Measurements from ENCODE around the gene SLC39A1. TPM values are rescaled to one million over a fixed set of nuclear protein-coding genes. Genes with fewer than 3 reads are reported as not detected.

Gene SLC39A1
- total RNA-seq, 1 donor from 2014 or later: 107 TPM

DNA sequence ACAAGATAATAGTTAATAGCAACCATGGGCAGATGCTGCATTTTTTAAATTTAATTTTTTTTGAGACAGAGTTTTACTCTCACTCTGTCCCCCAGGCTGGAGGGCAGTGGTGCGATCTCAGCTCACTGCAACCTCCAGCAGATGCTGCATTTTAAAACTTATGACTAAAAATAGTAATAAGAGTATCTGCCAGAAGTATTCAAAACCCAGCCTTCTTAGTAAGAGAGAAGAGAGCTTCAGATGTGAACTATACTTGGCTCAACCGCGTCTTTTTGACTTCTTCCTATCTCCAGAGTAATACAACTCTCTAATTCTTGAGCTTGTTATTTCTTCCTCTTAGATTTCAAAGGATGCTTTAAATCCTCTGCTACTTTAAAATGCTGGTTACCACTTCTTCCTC is 31.9 kb upstream of the SLC39A1 start:
- no peak overlapping the region for H3K4me3 ChIP-seq (ENCODE audit: low read depth, low read length)
- TF ChIP-seq, protein P1, sequence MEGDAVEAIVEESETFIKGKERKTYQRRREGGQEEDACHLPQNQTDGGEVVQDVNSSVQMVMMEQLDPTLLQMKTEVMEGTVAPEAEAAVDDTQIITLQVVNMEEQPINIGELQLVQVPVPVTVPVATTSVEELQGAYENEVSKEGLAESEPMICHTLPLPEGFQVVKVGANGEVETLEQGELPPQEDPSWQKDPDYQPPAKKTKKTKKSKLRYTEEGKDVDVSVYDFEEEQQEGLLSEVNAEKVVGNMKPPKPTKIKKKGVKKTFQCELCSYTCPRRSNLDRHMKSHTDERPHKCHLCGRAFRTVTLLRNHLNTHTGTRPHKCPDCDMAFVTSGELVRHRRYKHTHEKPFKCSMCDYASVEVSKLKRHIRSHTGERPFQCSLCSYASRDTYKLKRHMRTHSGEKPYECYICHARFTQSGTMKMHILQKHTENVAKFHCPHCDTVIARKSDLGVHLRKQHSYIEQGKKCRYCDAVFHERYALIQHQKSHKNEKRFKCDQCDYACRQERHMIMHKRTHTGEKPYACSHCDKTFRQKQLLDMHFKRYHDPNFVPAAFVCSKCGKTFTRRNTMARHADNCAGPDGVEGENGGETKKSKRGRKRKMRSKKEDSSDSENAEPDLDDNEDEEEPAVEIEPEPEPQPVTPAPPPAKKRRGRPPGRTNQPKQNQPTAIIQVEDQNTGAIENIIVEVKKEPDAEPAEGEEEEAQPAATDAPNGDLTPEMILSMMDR (conservative IDR thresholded peaks at IDR 0.05; ENCODE audit: low read depth, low read length): no peak
- DNase-seq (ENCODE audit: low read depth): no peak

DNA sequence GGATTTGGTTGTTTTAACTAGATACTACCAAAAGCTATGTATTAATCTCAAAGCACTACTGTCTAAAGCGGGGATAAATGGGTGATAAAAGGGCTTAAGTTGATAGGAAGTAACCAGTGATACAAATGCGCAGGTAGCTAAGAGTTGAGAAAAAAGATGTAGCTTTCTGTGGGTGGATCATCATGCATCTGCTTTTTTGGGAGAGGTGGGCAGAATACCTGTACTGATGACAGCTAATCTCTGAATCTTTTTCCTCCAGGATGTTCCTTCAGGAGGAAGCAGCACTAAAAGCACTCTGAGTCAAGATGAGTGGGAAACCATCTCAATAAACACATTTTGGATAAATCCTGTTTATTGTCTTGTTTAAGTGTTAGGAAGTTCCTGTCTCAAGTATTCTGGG is 28.5 kb upstream of the SLC39A1 start:
- no peak for DNase-seq (ENCODE audit: low read depth)
- TF ChIP-seq, protein P1 (conservative IDR thresholded peaks at IDR 0.05; ENCODE audit: low read depth, low read length): no peak
- peak overlapping the region; percentile 84 for H3K4me3 ChIP-seq (ENCODE audit: low read depth, low read length)

DNA sequence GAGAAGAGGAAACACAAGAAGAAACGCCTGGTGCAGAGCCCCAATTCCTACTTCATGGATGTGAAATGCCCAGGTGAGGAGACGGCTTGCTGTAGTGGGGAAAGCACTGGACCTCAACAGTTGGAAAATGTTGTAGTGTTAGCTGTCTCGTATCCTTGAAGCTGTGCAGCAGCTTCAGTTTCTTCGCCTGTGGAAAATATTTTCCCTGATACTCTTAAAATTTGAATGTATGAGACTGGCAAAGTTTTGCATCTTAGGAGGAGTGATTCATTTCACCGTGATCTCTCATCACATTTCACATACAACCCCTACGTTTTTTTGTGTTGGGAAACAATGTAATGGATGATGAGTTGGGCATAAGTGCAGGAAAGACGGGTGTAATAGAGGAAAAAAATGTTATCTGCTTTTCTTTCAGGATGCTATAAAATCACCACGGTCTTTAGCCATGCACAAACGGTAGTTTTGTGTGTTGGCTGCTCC is 27.9 kb upstream of the SLC39A1 start:
- peak overlapping the region; percentile 84 for H3K4me3 ChIP-seq (ENCODE audit: low read depth, low read length)
- TF ChIP-seq, protein P1 (conservative IDR thresholded peaks at IDR 0.05; ENCODE audit: low read depth, low read length): no peak
- DNase-seq (ENCODE audit: low read depth): no peak

DNA sequence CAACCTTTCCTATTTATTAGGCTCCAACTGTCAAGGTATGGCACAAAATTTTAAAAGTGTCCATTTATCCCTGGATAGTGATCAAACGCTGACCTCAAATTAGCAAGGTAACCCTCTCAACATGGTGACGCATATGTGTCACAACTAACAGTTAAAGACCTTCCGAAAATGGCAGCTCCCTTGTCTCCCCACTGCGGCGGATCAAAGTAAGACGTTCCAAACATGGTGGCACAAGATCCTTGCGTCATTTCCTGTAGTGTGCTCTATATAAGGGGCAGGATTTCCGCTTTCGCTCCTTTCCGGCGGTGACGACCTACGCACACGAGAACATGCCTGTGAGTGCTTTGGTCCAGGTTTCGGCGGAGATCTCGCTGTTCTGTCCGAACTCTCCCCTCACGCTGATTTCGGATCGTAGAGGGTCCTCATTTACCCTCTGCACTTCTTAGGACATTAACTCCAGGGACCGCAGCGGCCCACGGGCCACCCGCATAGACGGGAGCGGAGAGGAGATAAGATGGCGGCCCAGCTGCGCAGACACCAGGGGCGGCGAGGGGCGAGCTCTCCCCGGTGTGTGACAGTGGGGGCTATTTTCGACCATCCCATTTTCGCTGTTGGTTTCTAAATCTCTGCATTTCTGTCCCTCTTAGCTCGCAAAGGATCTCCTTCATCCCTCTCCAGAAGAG is 27.3 kb upstream of the SLC39A1 start, which contains the start of gene RPS27:
Gene RPS27, plus strand, starts transcription at position 295 of the 683 bp plus-strand sequence. Its CDS starts 35 bp downstream, at position 330.
- peak within 1 kb of the TSS; percentile 84 for H3K4me3 ChIP-seq (ENCODE audit: low read depth, low read length)
- peak; percentile 88 for DNase-seq (ENCODE audit: low read depth)
- TF ChIP-seq, protein P1 (conservative IDR thresholded peaks at IDR 0.05; ENCODE audit: low read depth, low read length): no peak

DNA sequence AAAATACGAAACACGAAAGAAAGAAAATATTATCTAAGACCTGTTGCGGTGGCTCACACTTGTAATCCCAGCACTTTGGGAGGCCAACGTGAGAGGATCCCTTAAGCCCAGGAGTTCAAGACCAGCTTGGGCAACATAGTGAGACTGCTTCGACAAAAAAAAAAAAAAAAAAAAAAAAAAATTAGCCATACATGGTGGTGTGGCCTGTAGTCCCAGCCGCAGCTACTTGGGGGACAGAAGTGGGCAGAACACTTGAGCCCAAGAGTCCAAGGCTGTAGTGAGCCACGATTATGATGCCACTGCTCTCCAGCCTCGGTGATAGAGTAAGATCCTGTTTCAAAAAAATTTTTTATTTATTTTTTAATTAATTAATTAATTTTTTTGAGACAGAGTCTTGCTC is 24.3 kb upstream of the SLC39A1 start:
- H3K4me3 ChIP-seq (ENCODE audit: low read depth, low read length): no peak overlapping the region
- no peak for DNase-seq (ENCODE audit: low read depth)
- TF ChIP-seq, protein P1 (conservative IDR thresholded peaks at IDR 0.05; ENCODE audit: low read depth, low read length): no peak

DNA sequence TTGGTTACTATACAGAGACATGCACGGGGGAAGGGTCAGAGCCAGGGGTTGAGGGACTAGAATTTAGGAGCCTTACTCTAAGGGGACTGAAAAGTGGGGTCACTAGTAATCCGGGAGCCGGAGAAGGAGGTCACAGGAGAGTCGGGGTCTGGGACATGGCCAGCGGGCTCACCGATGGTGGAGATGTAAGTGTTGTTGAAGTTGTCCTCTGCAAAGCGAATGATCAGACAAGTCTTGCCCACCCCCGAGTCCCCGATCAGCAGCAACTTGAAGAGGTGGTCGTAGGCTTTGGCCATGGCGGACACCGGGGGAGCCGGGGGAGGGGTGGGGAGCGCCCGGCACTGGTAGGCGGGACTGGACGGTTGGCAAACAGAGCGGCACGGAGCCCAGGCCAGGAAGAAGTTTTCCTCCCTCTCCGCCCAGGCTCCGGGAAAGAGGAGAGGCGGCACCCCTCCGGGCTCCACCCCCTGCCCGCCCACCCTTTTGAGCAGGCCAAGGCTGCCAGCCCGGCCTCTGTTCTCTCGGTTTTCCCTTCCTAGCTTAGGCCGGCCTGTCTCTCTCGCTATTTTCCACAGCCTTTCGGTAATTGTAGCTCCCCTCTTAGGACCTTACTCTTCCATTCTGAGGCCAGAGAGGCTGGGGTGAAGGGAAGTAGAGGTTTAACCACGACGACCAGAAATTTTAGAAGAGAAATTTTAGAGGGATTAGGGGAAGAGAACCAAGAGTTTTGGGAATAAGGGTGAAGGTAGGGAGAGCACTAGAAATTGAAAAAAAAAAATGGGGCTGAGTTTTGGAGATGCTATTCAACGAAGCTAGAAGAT is 22.8 kb upstream of the SLC39A1 start, which contains the start of gene RAB13:
Gene RAB13, minus strand, starts transcription at position 399 of the 821 bp plus-strand sequence. Its CDS starts 103 bp downstream, at position 296.
- TF ChIP-seq, protein P1 (conservative IDR thresholded peaks at IDR 0.05; ENCODE audit: low read depth, low read length): no peak
- peak within 1 kb of the TSS; percentile 77 for H3K4me3 ChIP-seq (ENCODE audit: low read depth, low read length)
- DNase-seq (ENCODE audit: low read depth): no peak

All from epithelial cell of proximal tubule (primary cell).